ENCODE measurements around the gene ADAM19. TPM values are rescaled to one million over a fixed set of nuclear protein-coding genes. Genes with fewer than 3 reads are reported as not detected.

ADAM19 gene
- total RNA-seq, 6 experiments from 2014 or later: 75.4 to 152 (median 83.2) TPM

DNA sequence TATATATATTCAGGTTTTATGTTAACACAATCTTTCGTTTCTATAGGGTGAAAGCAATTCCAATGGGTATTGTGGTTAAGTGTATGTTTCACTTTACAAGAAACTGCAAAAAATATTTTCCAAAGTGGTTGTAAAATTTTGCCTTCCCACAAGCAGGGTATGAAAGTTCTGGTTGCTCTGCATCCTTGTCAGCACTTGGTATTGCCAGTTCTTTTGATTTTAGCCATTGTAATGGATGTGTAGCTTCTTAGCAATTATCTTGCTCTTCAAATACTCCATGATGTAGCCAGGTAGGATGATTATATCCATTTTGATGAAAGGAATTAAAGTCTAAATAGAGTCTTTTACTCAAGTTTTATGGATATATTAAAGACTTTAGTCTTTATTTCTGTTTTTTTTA lies 9.1 kb upstream of the ADAM19 start:
- TF ChIP-seq, protein P1, sequence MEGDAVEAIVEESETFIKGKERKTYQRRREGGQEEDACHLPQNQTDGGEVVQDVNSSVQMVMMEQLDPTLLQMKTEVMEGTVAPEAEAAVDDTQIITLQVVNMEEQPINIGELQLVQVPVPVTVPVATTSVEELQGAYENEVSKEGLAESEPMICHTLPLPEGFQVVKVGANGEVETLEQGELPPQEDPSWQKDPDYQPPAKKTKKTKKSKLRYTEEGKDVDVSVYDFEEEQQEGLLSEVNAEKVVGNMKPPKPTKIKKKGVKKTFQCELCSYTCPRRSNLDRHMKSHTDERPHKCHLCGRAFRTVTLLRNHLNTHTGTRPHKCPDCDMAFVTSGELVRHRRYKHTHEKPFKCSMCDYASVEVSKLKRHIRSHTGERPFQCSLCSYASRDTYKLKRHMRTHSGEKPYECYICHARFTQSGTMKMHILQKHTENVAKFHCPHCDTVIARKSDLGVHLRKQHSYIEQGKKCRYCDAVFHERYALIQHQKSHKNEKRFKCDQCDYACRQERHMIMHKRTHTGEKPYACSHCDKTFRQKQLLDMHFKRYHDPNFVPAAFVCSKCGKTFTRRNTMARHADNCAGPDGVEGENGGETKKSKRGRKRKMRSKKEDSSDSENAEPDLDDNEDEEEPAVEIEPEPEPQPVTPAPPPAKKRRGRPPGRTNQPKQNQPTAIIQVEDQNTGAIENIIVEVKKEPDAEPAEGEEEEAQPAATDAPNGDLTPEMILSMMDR (IDR thresholded peaks at IDR 0.05): no peak
- no peak overlapping the region for H3K27ac Mint-ChIP-seq
- H3K27me3 Mint-ChIP-seq (ENCODE audit: insufficient read depth): no peaks in the 10 kb centered on the region
- H3K4me1 Mint-ChIP-seq (ENCODE audit: low read depth): peaks cover 9% of the 10 kb centered on the region
- DNase-seq: no peak
- no peaks in the 10 kb centered on the region for H3K36me3 Mint-ChIP-seq (ENCODE audit: low read depth)
- no peaks in the 10 kb centered on the region for H3K9me3 Mint-ChIP-seq
- H3K4me3 Mint-ChIP-seq: no peak overlapping the region

DNA sequence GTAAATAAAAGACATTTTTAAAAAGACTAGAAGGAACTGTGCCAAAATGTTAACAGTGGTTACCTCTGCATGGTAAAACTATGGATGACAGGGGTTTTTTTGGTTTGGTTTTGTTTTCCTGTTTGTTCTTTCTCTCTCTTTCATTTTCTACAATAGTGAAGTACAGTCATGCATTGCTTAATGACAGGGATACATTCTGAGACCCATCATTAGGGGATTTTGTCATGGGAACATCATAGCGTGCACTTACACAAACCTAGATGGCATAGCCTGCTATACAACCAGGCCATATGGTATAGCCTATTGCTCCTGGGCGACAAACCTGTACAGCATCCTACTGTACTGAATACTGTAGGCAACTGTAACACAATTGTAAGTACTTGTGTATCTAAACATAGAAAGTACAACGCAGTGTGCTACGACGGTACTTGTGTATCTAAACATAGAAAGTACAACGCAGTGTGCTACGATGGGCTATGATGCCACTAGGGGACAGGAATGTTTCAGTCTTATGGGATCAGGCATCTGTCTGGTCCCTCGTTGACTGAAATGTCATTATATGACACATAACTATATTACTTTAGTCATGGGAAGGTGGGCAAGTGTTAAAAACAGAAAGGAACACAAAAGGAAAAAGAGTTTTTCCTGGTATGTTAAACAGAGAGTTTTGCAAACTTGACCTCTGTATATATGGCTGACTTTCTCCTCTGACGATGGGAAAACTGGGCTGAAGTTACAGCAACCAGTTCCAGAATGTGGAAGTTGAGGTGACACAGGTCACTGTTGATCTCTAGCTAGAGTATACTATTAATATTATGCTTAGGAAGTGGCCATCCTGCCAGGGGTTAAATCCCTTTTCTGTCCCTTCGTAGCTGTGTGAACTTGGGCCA lies 7.4 kb upstream of the ADAM19 start:
- Mint-ChIP-seq H3K27ac (no peak overlapping the region), H3K27me3 (ENCODE audit: insufficient read depth) (no peaks in the 10 kb centered on the region), H3K4me1 (ENCODE audit: low read depth) (peaks cover 17% of the 10 kb centered on the region), H3K36me3 (ENCODE audit: low read depth) (no peaks in the 10 kb centered on the region), H3K9me3 (no peaks in the 10 kb centered on the region), H3K4me3 (no peak overlapping the region)
- no peak for DNase-seq
- TF ChIP-seq, protein P1 (IDR thresholded peaks at IDR 0.05): no peak

DNA sequence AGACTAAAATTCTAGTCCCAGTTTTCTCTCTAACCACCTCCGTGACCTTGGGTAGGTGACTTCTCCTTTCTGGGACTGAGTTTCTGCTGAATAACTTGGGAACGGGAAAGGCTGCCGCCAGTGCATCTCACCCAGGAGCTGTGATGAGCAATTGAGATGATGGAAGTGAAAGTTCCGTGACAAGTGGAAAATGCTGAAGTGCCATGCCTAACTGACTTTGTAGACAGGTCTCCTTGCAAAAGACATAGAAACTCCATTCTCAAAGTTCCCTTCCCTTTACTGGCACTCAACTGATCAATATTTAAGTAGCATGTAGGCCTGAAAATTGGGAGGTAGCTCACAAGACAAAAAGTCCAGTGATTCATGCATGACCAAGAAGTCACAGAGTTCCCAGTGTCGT lies 6.3 kb upstream of the ADAM19 start:
- TF ChIP-seq, protein P1 (IDR thresholded peaks at IDR 0.05): no peak
- Mint-ChIP-seq H3K4me1 (ENCODE audit: low read depth) (peaks cover 27% of the 10 kb centered on the region), H3K9me3 (no peaks in the 10 kb centered on the region), H3K4me3 (no peak overlapping the region), H3K27ac (no peak overlapping the region), H3K36me3 (ENCODE audit: low read depth) (no peaks in the 10 kb centered on the region), H3K27me3 (ENCODE audit: insufficient read depth) (no peaks in the 10 kb centered on the region)
- DNase-seq: no peak

DNA sequence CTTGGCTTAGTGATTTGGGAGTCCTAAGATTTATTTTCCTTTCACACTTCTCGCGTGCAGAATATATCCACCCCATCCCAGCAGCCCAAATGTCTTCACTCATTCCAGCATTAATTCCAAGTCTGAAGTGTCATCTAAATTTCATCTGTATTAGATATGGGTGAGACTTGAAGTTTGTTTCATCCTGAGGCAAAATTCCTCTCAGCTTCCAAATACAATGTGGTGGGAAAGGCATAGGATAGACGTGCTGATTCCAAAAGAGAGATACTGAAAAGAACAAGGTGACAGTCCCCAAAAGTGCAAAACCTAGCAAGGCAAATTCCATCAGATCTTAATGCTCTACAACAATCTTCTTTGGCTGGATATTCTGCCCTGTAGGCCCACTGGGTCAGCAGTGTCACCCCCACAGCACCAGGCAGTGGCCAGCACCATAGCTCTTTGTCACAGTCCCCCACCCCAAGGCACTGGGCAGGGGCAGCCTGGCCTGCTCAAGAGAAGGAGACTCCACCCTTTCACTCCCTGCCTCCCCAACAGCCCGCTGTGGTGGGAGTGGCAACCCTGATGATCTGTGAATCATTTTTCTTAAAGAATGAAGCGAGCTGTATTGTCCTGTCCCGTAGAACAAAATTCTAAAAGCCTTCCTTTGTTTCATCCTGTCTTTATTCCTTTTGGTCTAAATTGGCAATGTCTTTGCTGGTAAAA lies 2.7 kb upstream of the ADAM19 start:
- TF ChIP-seq, protein P1 (IDR thresholded peaks at IDR 0.05): no peak
- no peak for DNase-seq
- H3K27ac Mint-ChIP-seq: no peak overlapping the region

DNA sequence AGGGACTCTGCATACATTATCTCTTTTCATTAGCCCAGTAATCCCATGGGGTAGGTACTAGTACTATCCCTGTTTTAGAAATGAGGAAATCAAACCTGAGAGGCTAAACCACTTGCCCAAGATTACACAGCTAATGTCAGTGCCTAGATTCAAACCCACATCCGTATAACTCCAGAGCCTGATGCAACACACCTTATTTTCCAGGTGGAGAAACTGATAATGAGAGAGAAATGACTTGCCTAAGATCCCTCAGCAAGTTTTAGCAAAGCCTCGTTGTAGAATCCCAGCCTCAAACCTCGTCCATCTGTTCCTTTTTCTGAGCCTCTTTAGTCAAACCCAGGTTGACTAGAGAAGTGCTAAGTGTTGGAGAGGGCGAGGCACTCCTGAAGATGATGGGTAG lies 1.1 kb upstream of the ADAM19 start:
- TF ChIP-seq, protein P1 (IDR thresholded peaks at IDR 0.05): no peak
- no peaks in the 10 kb centered on the region; the same call in 1 of the 2 replicates for H3K27me3 Mint-ChIP-seq (ENCODE audit: insufficient read depth)
- peak overlapping the region; percentile 98 for H3K4me3 Mint-ChIP-seq
- DNase-seq: no peak
- H3K36me3 Mint-ChIP-seq (ENCODE audit: low read depth): peaks cover 17% of the 10 kb centered on the region
- peak overlapping the region; percentile 78; the same call in 1 of the 2 replicates for H3K27ac Mint-ChIP-seq
- H3K4me1 Mint-ChIP-seq (ENCODE audit: low read depth): peaks cover 56% of the 10 kb centered on the region
- H3K9me3 Mint-ChIP-seq: no peaks in the 10 kb centered on the region

More for the DNA sequence above, 2.7 kb upstream of the ADAM19 start:
- Mint-ChIP-seq H3K9me3 (no peaks in the 10 kb centered on the region), H3K4me3 (no peak overlapping the region), H3K36me3 (ENCODE audit: low read depth) (peaks cover 10% of the 10 kb centered on the region), H3K4me1 (ENCODE audit: low read depth) (peaks cover 49% of the 10 kb centered on the region), H3K27me3 (ENCODE audit: insufficient read depth) (no peaks in the 10 kb centered on the region; the same call in 1 of the 2 replicates)

Measured in HFFc6 (cell line).